Stomach (tissue), 4 donors: Measurements from ENCODE around the gene STK35.

Source experiments
- POLR2A ChIP-seq, 4 donors: fragments of 450-650 bp; IDR thresholded peaks; one replicate each; pipeline ENCODE4 v1.6.1; 2016; ENCODE audit warnings: antibody characterized with exemption in 4 of 4, control low read depth in 2 of 4, mild to moderate bottlenecking in 1 of 4, moderate library complexity in 1 of 4
- POLR2AphosphoS5 ChIP-seq, 3 donors: sonication (generic); formaldehyde crosslinking; IDR thresholded peaks; one replicate each; pipeline ENCODE4 v1.6.1; 2016; ENCODE audit warnings: antibody characterized with exemption in 3 of 3
- TF ChIP-seq, protein P1 (sequence below), 7 experiments: fragments of 450-650 bp in 4 of 7; fragments of 200-600 bp in 3 of 7; sonication (generic) in 3 of 7; IDR thresholded peaks; one replicate each; pipeline ENCODE4 v1.5.1; 2016 to 2019; ENCODE audit warnings: antibody characterized with exemption in 7 of 7, control low read depth in 2 of 7, mild to moderate bottlenecking in 1 of 7

DNA sequence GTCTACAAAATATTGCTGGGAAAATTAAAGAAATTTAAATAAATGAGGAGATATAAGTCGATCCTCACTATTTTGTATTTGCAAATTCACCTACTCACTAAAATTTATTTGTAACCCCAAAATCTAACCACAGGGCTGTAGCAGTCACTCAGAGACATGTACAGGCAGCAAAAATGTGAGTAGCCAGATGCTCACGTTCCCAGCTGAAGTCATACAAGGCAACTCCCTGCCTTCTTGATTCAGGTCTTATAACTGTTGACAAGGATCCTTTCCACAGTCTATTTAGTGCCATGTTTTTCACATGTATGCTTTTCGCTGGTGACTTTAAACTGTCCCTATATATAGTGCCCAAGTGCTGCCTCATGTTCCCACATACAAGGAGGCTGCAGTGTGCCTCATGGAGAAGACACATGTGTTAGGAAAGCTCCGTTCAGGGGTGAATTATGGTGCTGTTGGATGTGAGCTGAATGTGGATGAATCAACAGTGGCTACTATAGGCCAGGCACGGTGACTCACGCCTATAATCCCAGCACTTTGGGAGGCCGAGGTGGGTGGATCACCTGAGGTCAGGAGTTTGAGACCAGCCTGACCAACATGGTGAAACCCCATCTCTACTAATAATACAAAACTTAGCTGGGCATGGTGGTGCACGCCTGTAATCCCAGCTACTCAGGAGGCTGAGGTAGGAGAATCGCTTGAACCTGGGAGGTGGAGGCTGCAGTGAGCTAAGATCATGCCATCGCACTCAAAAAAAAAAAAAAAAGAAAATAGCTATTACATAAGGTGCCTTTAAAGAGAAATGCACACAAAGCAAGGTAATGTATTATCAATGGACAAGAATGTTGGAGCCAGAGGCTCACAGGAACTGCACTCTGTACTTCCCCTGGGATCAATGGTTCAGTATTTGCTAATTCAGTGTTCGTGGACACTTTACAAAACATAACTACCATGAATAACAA lies 55.3 kb downstream of the STK35 start:
- TF ChIP-seq POLR2A (IDR thresholded peaks at IDR 0.05) (no peak), POLR2AphosphoS5 (IDR thresholded peaks at IDR 0.05) (no peak)
- TF ChIP-seq, protein P1, sequence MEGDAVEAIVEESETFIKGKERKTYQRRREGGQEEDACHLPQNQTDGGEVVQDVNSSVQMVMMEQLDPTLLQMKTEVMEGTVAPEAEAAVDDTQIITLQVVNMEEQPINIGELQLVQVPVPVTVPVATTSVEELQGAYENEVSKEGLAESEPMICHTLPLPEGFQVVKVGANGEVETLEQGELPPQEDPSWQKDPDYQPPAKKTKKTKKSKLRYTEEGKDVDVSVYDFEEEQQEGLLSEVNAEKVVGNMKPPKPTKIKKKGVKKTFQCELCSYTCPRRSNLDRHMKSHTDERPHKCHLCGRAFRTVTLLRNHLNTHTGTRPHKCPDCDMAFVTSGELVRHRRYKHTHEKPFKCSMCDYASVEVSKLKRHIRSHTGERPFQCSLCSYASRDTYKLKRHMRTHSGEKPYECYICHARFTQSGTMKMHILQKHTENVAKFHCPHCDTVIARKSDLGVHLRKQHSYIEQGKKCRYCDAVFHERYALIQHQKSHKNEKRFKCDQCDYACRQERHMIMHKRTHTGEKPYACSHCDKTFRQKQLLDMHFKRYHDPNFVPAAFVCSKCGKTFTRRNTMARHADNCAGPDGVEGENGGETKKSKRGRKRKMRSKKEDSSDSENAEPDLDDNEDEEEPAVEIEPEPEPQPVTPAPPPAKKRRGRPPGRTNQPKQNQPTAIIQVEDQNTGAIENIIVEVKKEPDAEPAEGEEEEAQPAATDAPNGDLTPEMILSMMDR (IDR thresholded peaks at IDR 0.05) = no peak
